T-helper 2 cell treated with Interferon-gamma antibody and Interleukin-4, amounts not matched to agents 5 μg/mL and 100 μg/mL, for 36 hours (primary cell): ENCODE results near the gene PTPRC.

Source experiments
- DNase-seq: peaks from one replicate; pipeline ENCODE4 v3.0.0; 2021; ENCODE audit warnings: low spot score
- H3K27ac Mint-ChIP-seq: one replicate; pipeline ENCODE4 v1.8.0; 2021; ENCODE audit warnings: mild to moderate bottlenecking, mixed read lengths
- H3K27me3 Mint-ChIP-seq: one replicate; pipeline ENCODE4 v1.8.0; 2021; ENCODE audit warnings: low read depth, mixed read lengths
- H3K36me3 Mint-ChIP-seq: one replicate; pipeline ENCODE4 v1.8.0; 2021; ENCODE audit warnings: low read depth, mixed read lengths
- H3K4me1 Mint-ChIP-seq: one replicate; pipeline ENCODE4 v1.8.0; 2021; ENCODE audit warnings: low read depth, mixed read lengths
- H3K4me3 Mint-ChIP-seq: one replicate; pipeline ENCODE4 v1.8.0; 2022; ENCODE audit warnings: mild to moderate bottlenecking, moderate library complexity, mixed read lengths
- H3K9me3 Mint-ChIP-seq: one replicate; pipeline ENCODE4 v1.8.0; 2021; ENCODE audit warnings: mixed read lengths

Gene PTPRC

DNA sequence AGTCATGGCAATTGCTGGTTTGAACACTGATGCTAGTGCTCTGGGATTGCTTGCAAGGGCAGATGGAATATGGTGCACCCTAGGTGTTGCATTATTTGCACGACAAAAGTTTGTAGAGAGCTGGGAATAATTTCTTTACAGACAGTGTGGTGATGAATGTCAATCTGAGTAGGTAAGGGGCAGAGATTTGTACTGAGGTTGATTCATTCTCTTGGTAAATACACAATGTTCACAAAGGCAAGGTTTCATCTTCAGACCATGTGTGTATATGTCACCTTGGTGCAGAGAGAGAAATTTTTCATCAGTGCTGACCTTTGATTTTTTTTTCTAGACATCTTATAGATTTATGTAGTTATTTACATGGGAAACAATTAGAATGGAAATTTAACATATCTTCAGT, 5.0 kb downstream of the PTPRC start:
- H3K36me3 Mint-ChIP-seq = peaks cover 73% of the 10 kb centered on the region
- no peak for DNase-seq
- H3K27ac Mint-ChIP-seq = peak overlapping the region; percentile 94
- no peaks in the 10 kb centered on the region for H3K27me3 Mint-ChIP-seq
- H3K4me1 Mint-ChIP-seq = peaks cover 44% of the 10 kb centered on the region
- H3K9me3 Mint-ChIP-seq = no peaks in the 10 kb centered on the region
- H3K4me3 Mint-ChIP-seq = peak overlapping the region; percentile 91

DNA sequence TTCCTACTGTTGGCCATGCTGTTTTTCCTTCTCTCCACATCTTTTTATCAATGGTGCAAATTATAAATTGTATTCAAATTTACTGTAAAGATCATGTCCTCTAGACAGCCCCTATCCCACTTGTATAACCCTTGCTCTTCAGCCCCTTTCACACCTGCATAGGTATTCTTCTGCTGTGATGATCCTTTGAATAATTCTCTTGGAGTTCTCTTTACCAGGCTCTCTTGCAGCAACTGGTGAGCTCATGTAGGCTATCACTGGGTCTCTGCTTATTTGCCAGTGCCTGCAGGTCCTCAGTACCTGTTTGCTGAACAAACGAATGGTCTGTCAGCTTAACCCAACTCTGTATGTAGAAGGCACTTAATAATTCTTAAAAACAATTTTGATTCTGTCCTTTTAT, 8.2 kb downstream of the PTPRC start:
- peak overlapping the region; percentile 58 for H3K27ac Mint-ChIP-seq
- peaks cover 73% of the 10 kb centered on the region for H3K4me1 Mint-ChIP-seq
- no peaks in the 10 kb centered on the region for H3K27me3 Mint-ChIP-seq
- peak overlapping the region; percentile 74 for H3K4me3 Mint-ChIP-seq
- no peaks in the 10 kb centered on the region for H3K9me3 Mint-ChIP-seq
- peaks cover 81% of the 10 kb centered on the region for H3K36me3 Mint-ChIP-seq
- no peak for DNase-seq

DNA sequence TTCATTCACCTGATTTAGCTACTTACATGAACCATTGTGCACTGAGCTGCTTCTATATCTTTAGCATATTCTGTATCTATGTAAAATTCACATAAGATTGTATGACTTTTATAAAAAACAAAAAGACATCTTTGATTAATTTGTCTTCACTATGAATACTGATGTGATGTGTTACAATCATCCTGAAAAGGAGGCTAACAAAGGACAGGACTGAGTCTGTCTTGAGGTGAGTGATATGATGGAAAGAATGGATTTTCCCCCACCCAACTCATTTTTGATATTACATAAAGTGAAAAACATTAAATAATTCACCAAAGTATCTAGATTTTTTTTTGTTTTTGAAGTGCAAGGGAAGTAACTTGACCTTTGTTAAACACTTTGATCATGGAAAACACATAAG, 9.8 kb downstream of the PTPRC start:
- Mint-ChIP-seq H3K4me3 (peak overlapping the region; percentile 81), H3K36me3 (peaks cover 74% of the 10 kb centered on the region), H3K4me1 (peaks cover 68% of the 10 kb centered on the region), H3K27ac (peak overlapping the region; percentile 18), H3K27me3 (no peaks in the 10 kb centered on the region), H3K9me3 (no peaks in the 10 kb centered on the region)
- DNase-seq = no peak

DNA sequence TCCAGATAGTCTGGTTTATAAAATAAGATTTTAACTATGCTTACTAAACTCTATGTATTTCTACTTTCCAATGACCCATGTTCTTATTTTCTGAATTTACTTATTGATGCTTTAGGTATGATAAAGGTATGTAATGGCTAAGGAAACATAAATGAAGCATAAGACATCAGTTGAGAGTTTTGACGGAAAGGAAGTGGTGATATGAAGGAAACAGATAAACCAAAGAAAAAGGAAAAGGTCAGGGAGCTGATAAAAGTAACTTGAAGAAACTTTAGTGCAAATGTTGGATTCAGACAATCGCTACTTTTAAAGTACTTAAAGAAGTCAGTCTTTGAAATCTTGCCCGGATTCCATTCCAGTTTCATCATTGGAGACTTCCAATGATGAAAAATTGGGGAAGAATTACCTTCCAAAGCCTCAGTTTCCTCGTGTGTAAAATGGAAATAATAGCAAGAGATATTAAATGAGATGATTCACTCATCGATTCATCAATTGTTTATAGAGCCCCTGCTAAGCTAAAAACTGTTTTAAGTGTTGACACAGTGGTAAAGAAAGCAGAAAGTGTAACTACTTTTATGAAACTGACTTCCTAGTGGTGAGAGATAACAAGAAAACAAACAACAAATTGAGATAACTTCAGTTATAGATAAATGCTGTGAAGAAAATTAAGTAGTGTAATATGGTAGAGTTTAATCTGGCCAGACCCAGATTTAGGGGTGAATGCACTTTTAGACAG, 10.6 kb downstream of the PTPRC start:
- peak overlapping the region; percentile 79 for H3K27ac Mint-ChIP-seq
- no peaks in the 10 kb centered on the region for H3K9me3 Mint-ChIP-seq
- no peak for DNase-seq
- no peaks in the 10 kb centered on the region for H3K27me3 Mint-ChIP-seq
- peaks cover 69% of the 10 kb centered on the region for H3K4me1 Mint-ChIP-seq
- H3K4me3 Mint-ChIP-seq = peak overlapping the region; percentile 81
- peaks cover 67% of the 10 kb centered on the region for H3K36me3 Mint-ChIP-seq

GRCh38 chr1:198649968-198650338, 11.1 kb downstream of the PTPRC start:
- Mint-ChIP-seq H3K36me3 (peaks cover 63% of the 10 kb centered on the region), H3K27ac (peak overlapping the region; percentile 79), H3K4me1 (peaks cover 66% of the 10 kb centered on the region), H3K4me3 (peak overlapping the region; percentile 81), H3K9me3 (no peaks in the 10 kb centered on the region), H3K27me3 (no peaks in the 10 kb centered on the region)
- peak; percentile 66 for DNase-seq

DNA sequence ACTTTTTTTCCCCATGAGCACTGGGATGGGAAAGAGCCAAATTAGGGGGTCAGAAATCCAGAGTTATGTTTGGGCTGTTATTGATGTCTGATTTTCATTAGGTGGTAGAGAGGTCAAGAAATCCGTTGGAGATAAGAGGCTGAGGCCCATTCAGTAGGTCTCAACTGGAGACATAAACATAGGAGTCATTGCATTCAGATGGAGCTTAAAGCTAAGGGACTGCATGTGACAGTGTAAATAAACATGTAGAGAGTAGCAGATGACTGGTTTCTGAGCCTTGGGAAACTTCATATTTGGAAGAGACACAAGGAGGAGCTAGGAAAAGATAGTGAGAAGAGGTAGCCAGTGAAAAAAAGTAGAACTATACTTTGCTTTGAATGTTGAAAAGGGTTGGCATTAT, 11.7 kb downstream of the PTPRC start:
- DNase-seq = no peak
- peaks cover 60% of the 10 kb centered on the region for H3K36me3 Mint-ChIP-seq
- H3K27ac Mint-ChIP-seq = peak overlapping the region; percentile 79
- H3K4me1 Mint-ChIP-seq = peaks cover 65% of the 10 kb centered on the region
- no peaks in the 10 kb centered on the region for H3K27me3 Mint-ChIP-seq
- peak overlapping the region; percentile 81 for H3K4me3 Mint-ChIP-seq
- H3K9me3 Mint-ChIP-seq = no peaks in the 10 kb centered on the region

- peak overlapping the region; percentile 80 for H3K27ac Mint-ChIP-seq
- DNase-seq = no peak
- peak overlapping the region; percentile 76 for H3K4me3 Mint-ChIP-seq
- peaks cover 57% of the 10 kb centered on the region for H3K36me3 Mint-ChIP-seq
- no peaks in the 10 kb centered on the region for H3K9me3 Mint-ChIP-seq
- no peaks in the 10 kb centered on the region for H3K27me3 Mint-ChIP-seq
- peaks cover 70% of the 10 kb centered on the region for H3K4me1 Mint-ChIP-seq
Observed at GRCh38 chr1:198651650-198652400, 13.0 kb downstream of the PTPRC start.

GRCh38 chr1:198653808-198654413, 15.1 kb downstream of the PTPRC start:
- no peaks in the 10 kb centered on the region for H3K27me3 Mint-ChIP-seq
- no peak overlapping the region for H3K27ac Mint-ChIP-seq
- H3K9me3 Mint-ChIP-seq = no peaks in the 10 kb centered on the region
- peaks cover 56% of the 10 kb centered on the region for H3K36me3 Mint-ChIP-seq
- no peak for DNase-seq
- peaks cover 73% of the 10 kb centered on the region for H3K4me1 Mint-ChIP-seq
- peak overlapping the region; percentile 39 for H3K4me3 Mint-ChIP-seq

GRCh38 chr1:198655459-198656121, 16.8 kb downstream of the PTPRC start:
- DNase-seq = no peak
- Mint-ChIP-seq H3K27me3 (no peaks in the 10 kb centered on the region), H3K36me3 (peaks cover 50% of the 10 kb centered on the region), H3K4me3 (peak overlapping the region; percentile 84), H3K4me1 (peaks cover 67% of the 10 kb centered on the region), H3K9me3 (no peaks in the 10 kb centered on the region), H3K27ac (peak overlapping the region; percentile 84)

DNA sequence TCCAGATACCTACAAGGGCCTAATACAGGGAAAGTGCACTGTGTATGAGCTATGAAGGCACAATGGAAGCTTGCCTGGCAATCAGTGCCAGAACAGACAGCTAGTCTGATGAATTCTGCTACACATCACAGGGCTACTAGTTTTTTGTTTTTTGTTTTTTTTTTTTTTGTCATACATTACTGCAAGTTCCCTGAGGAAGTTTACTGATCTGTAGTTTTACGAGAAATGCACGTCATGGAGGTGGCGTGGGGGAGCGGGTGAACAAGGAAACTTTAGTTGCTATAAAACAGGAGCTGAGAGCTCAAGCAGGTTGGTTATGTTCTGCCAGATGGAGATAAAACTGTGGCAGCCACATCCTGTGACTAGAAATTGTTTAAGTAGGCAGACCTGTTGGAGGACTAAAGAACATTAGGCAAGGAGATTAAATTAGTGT, 17.7 kb downstream of the PTPRC start:
- peak overlapping the region; percentile 87 for H3K27ac Mint-ChIP-seq
- H3K27me3 Mint-ChIP-seq = no peaks in the 10 kb centered on the region
- peak overlapping the region; percentile 76 for H3K4me3 Mint-ChIP-seq
- peak; percentile 81 for DNase-seq
- H3K36me3 Mint-ChIP-seq = peaks cover 45% of the 10 kb centered on the region
- H3K4me1 Mint-ChIP-seq = peaks cover 65% of the 10 kb centered on the region
- H3K9me3 Mint-ChIP-seq = no peaks in the 10 kb centered on the region

GRCh38 chr1:198657550-198658064, 18.8 kb downstream of the PTPRC start:
- Mint-ChIP-seq H3K9me3 (no peaks in the 10 kb centered on the region), H3K4me1 (peaks cover 59% of the 10 kb centered on the region), H3K4me3 (peak overlapping the region; percentile 84), H3K27ac (peak overlapping the region; percentile 91), H3K27me3 (no peaks in the 10 kb centered on the region), H3K36me3 (peaks cover 39% of the 10 kb centered on the region)
- no peak for DNase-seq

- H3K36me3 Mint-ChIP-seq = peaks cover 52% of the 10 kb centered on the region
- peaks cover 71% of the 10 kb centered on the region for H3K4me1 Mint-ChIP-seq
- no peaks in the 10 kb centered on the region for H3K9me3 Mint-ChIP-seq
- H3K27ac Mint-ChIP-seq = peak overlapping the region; percentile 79
- no peaks in the 10 kb centered on the region for H3K27me3 Mint-ChIP-seq
- DNase-seq = no peak
- peak overlapping the region; percentile 62 for H3K4me3 Mint-ChIP-seq
Observed at GRCh38 chr1:198660341-198661261, 21.8 kb downstream of the PTPRC start.

- Mint-ChIP-seq H3K27me3 (no peaks in the 10 kb centered on the region), H3K27ac (peak overlapping the region; percentile 57), H3K9me3 (no peaks in the 10 kb centered on the region), H3K36me3 (peaks cover 63% of the 10 kb centered on the region), H3K4me1 (peaks cover 70% of the 10 kb centered on the region), H3K4me3 (peak overlapping the region; percentile 76)
- DNase-seq = no peak
Observed at GRCh38 chr1:198662821-198663220, 24.0 kb downstream of the PTPRC start.
